NCI-H1694 (cell line): ENCODE data around the gene CNRIP1.
"Not testable (repeated sequence)": the region's sequence is repeated elsewhere in the genome, so short reads cannot be mapped to it uniquely, and the experiment has no call there.

Experiments
- DNase-seq: peaks from one replicate; lab custom pipeline; 2025; lab: John Stamatoyannopoulos, UW

Gene CNRIP1

GRCh38 chr2:68340226-68341061, 20.7 kb upstream of the CNRIP1 start:
- DNase-seq, result no peak

DNA sequence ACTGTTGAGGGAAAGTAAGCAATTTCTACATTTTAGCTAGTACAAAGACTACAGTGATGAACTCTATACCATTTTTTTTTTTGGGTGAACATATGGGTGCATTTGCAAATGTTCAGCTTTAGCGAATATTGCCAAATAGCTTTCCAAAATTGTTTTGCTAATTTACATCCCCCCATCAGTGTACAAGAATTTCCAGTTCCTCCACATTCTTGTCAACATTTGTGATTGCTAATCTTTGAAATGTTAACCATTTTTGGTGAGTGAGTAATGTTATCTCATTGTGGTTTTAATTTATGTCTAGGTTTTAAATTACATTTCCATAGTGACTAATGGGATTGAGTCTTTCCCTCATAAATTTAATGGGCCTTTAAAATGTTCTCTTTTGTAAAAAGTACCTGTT, 16.4 kb upstream of the CNRIP1 start:
- DNase-seq, result no peak

DNA sequence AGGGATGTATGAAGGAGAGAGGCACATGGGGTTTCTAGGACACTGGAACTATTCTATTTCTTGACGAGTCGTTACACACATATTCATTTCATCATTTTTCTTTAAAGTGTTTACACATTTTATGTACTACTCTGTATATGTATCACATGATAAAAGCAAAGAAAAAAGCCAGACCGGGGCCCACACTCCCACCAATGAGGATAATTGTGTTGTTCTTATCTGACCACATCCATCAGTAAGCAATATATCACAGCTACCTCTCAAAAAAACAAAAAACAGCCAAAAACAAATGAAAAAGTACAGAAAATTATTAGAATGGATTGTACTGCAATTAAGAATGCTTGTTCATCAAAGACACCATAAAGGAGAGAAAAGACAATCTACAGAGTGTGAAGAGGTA, 14.2 kb upstream of the CNRIP1 start:
- DNase-seq, result no peak

DNA sequence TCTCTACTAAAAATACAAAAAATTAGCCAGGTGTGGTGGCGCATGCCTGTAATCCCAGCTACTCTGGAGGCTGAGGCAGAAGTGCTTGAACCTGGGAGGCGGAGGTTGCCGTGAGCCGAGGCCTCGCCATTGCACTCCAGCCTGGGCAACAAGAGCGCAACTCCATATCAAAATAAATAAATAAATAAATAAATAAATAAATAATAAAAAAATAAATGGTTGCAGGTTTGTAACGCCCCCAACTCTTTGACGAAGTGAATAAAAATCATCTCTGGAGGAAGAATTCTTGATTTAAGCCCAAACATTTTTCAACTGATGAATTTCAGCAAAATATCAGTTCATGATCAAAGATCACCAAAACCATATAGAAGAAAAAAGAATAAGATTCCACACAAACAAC, 13.3 kb upstream of the CNRIP1 start:
- DNase-seq, result no peak

DNA sequence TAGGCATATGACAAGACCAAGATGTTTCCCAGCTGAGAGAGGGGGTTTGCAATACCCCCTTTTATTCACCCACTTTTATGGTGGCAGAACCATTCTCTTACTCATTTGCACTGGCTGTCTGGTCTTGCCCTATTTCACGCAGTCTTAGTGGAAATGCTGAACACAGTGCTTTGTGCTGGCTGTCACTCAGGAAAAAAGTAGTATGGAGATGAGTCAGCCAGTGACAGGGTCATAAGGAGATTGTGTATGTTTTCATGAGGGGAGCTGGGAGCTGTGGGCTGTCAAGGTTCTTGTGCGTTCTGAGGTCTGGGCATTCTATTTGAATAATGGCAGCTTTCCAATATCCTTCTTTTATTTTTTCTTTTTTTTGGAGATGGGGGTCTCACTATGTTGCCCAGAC, 10.9 kb upstream of the CNRIP1 start:
- DNase-seq, result no peak

DNA sequence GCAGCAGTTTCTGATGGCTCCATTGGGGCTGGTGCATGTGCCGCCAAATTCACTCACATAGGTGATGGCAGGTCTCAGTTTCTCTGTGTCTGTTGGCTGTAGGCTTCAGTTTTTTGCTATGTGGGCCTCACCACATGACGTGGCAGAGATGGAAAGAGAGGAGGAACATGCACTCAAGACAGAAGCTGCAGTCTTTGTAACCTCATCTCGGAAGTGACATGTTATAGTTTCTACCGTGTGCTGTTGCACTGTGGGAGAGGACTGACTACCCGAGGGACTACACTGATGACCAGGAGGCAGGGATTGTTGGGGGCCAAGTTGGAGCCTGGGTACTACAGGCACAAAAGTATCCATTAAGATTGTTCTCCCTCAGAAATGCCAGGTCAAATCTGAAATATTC, 9.2 kb upstream of the CNRIP1 start:
- DNase-seq, result no peak

GRCh38 chr2:68325056-68325455, 5.3 kb upstream of the CNRIP1 start:
- no peak for DNase-seq

- DNase-seq, result peak; percentile 67
Measured at GRCh38 chr2:68320118-68320641, 431 bp upstream of the CNRIP1 start.

DNA sequence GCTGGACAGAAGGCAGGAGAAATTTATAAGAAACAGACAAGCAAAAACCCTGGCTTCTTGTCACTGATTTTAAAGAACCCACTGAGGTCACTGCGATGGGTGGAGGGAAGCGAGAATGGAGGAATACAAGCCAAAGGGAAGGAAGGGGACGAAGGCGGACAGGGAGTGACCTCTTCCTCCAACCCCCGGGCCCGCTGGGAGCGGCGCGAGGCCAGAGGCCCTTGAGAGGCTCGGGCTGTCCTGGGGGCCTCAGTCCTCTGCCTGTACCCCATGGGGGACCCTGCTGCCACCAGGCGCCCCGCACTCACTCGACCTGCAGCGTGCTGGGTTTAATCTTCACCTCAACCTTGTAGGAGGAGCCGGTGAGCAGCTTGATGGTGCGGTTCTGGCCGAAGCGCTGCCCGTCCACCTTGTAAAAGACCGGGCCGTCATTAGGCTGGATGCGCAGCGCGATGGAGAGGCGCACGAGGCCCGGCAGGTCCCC, 793 bp downstream of the CNRIP1 start:
- no peak for DNase-seq

DNA sequence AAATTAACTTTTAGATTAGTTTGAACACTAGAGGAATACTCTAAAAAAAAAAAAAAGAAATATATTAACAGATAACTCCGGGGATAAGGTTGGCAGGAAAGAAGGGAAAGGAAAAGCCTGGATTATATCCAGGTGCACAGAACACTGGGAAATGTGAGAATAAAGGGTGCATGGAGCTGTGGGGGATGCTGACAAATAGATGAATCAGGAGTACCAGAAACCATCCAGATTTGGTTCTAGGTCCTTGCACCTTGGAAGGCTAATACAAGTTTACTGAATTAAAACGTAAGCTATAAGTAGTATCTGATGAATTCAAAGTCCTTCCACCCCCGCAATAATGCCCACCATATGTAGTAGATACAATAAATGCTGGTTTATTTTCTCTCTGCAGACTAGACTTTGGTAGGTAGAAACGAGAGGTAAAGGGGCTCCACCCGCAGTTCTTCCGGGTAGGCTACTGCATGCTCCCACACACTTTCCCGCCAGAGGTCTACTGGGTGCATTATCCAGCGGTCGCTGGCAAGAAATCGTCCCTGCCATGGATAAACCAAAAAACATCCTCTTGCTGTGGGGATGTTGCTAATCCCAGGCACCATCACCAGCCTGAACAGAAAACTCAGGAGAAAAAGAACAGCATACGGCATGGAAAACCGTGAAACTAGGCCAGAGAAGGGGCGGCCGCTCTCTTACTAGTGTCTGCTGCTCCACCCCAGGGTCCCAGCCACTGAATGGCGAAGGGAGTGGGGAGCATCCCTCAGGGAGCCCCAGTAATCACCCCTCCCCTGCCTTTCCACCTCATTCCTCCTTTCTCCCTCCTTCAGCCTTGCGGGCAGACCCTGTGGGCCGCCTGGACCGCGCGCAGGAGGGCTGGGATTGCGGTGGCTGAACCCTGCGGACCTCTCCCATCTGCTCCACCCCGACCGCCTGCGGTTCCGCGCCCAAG, 1.5 kb downstream of the CNRIP1 start:
- DNase-seq, result no peak

- no peak for DNase-seq
Measured at GRCh38 chr2:68316111-68316510, 3.6 kb downstream of the CNRIP1 start.

DNA sequence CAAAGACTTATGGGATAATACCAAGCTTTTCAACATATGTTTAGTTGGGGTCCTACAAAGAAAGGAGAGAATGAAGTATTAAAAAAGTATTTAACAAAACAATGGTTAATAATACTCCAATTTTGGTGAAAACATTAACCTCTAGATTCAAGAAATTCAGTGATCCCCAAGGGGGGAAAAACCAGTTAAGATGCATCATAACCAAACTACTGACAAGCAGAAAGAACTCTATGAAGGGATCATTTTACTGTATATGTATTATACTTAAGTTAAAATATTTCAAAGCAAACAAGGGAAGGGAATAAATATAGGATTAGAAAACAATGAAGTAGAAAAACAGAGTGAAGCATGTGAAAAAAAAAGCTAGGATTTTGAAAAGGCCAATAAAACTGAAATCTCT, 8.7 kb downstream of the CNRIP1 start:
- no peak for DNase-seq

GRCh38 chr2:68309426-68309825, 10.3 kb downstream of the CNRIP1 start:
- DNase-seq, result no peak

DNA sequence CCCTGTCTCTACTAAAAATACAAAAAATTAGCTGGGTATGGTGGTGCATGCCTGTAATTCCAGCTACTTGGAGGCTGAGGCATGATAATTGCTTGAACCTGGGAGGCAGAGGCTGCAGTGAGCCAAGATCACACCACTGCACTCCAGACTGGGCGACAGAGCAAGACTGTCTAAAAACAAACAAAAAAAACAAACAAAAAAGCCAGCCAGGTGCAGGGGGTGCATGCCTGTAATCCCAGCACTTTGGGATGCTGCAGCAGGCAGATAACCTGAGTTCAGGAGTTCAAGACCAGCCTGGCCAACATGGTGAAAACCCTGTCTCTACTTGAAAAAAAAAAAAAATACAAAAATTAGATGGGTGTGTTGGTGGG, 15.9 kb downstream of the CNRIP1 start:
- DNase-seq, result not testable (repeated sequence)

- DNase-seq, result no peak
Measured at GRCh38 chr2:68303033-68303901, 16.5 kb downstream of the CNRIP1 start.

DNA sequence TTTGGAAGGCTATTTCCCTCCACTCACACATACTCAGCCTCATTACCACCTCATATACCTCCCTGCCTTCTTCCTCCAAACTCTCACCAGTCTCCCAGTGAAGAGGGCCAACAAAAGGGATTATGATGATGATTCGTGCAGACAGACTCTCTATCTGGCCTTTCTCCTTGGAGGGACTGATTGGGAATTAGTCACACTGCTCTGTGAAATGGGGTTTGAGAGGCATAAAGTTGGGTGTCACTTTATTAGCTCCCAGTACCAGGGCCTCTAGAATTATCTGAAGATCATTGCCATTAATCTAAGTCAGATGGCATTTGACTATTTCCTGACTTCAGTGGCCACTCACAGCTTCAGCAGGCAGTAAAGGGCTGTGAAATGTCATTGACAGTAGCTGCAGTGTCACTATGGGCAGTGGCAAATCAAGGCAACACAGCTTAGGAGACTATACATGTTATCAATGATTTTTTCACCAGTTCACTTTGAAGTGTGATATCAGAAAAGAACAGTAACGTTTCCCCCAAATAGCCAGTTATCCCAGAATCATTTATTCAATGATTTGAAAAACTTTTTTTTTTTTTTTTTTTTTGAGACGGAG, 17.4 kb downstream of the CNRIP1 start:
- DNase-seq, result no peak

DNA sequence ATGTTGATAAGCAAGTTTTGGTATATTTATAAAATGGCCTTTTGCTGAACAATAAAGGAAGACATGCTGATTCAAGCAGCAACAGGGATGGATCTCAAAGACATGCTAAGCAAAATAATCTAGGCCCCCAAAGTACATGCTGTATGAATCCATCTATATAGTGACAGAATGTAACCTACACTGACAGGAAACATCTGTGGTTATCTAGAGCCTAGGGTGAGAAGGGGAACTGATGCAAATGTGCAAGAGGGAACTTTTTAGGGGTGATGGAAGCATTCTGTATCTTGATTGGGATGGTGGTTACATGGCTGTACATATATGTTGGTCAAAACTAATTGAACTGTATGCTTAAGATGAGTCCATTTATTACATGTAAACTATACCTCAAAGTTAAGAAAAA, 24.2 kb downstream of the CNRIP1 start:
- DNase-seq, result no peak

DNA sequence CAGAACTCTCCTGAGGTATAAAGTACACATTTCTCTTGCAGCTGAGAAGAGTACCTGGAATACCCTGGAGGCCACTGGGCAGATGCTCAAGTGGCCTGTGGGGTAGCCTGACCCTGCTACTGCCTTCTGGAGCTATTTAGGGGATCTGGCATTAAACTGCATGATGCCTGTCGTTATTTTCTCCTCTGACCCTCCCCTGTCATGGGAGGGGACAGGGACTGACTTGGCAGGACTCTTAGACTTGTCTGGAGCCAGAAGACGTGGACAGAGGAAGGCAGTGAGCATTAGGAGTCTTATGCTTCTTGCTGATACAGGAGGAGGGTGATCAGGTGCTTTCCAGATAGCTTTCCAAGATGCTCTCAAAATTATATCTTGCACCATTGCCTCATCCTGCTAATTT, 24.8 kb downstream of the CNRIP1 start:
- DNase-seq, result no peak

- no peak for DNase-seq
Measured at GRCh38 chr2:68294187-68294586, 25.6 kb downstream of the CNRIP1 start.

- DNase-seq, result no peak
Measured at GRCh38 chr2:68293755-68294154, 26.0 kb downstream of the CNRIP1 start.

GRCh38 chr2:68293024-68293423, 26.7 kb downstream of the CNRIP1 start:
- no peak for DNase-seq
